AG04450 (cell line): ENCODE measurements around the gene CEP131. TPM values are rescaled to one million over a fixed set of nuclear protein-coding genes. Genes with fewer than 3 reads are reported as not detected.

Experiments used
- CTCF ChIA-PET: fragments of 300-600, 350-600 bp; formaldehyde crosslinking; extraction: SDS; loops from one replicate; lab custom pipeline; 2022; ENCODE audit warnings: antibody characterized with exemption, inconsistent platforms; lab: Charles Lee
- POLR2A ChIA-PET: fragments of 350-600 bp; formaldehyde crosslinking; extraction: SDS; loops from one replicate; lab custom pipeline; 2021; ENCODE audit warnings: antibody characterized with exemption, inconsistent platforms; lab: Yijun Ruan, JAX
- DNase-seq: peaks from one replicate; pipeline ENCODE4 v3.0.0-alpha.2; 2011; ENCODE audit warnings: low read depth, low spot score
- H3K27ac ChIP-seq: one replicate; pipeline ENCODE4 v1.5.1; 2012; ENCODE audit warnings: low read depth, low read length, control low read depth
- H3K27me3 ChIP-seq: one replicate; pipeline ENCODE4 v1.6.0; 2012; ENCODE audit warnings: low read length; ENCODE audit not compliant: control insufficient read depth, insufficient read depth
- H3K4me3 ChIP-seq: 2 replicates; pipeline ENCODE4 v1.5.1; 2011; ENCODE audit warnings: mild to moderate bottlenecking, low read depth, low read length, control low read depth
- H3K9me3 ChIP-seq: 2 replicates; pipeline ENCODE4 v1.5.1; 2012; ENCODE audit warnings: low read length; ENCODE audit not compliant: control insufficient read depth, insufficient read depth
- CTCF ChIP-seq: IDR thresholded peaks from 2 replicates; pipeline ENCODE4 v1.5.1; 2011; ENCODE audit warnings: low read depth, low read length, control low read depth, inconsistent platforms
- polyA plus RNA-seq: library from polyadenylated mRNA; depleted of rRNA; stranded (reverse); fragments of >200 nt; gene quantifications from 2 replicates; pipeline ENCODE4 v1.2.3, GENCODE V29; 2011

Gene CEP131
- polyA plus RNA-seq, 1 experiment: 2.2 TPM

- Histone ChIP-seq H3K9me3 (peaks cover 8% of the 10 kb centered on the region; the same call in 1 of the 2 replicates), H3K27me3 (no peaks in the 10 kb centered on the region), H3K27ac (no peak overlapping the region), H3K4me3 (no peak overlapping the region)
- CTCF ChIA-PET: no interaction called here
- TF ChIP-seq CTCF: no peak
- no peak for DNase-seq
- POLR2A ChIA-PET: no interaction called here
These were observed 26.7 kb upstream of the CEP131 start for GRCh38 chr17:81249223-81250040.

GRCh38 chr17:81248649-81249048, 25.9 kb upstream of the CEP131 start:
- Histone ChIP-seq H3K27ac (no peak overlapping the region), H3K9me3 (peaks cover 8% of the 10 kb centered on the region; the same call in 1 of the 2 replicates), H3K27me3 (no peaks in the 10 kb centered on the region), H3K4me3 (no peak overlapping the region)
- no peak for DNase-seq
- TF ChIP-seq CTCF: no peak
- POLR2A ChIA-PET: no interaction called here
- CTCF ChIA-PET: no interaction called here

- no peak overlapping the region for H3K27ac ChIP-seq
- TF ChIP-seq CTCF: no peak
- H3K4me3 ChIP-seq: no peak overlapping the region
- H3K9me3 ChIP-seq: peaks cover 8% of the 10 kb centered on the region; the same call in 1 of the 2 replicates
- no peak for DNase-seq
- CTCF ChIA-PET: interaction anchor here (1.0 kb wide), 1 partner anchor 237 kb away, joined by 3 read pairs; no protein-coding TSS in a partner anchor
- H3K27me3 ChIP-seq: no peaks in the 10 kb centered on the region
- POLR2A ChIA-PET: interaction anchor here (0.7 to 1.1 kb wide), 2 partner anchors 9 to 99 kb away, joined by 3 read pairs; partner anchors contain the start of genes NDUFAF8 and TEPSIN
These were observed 24.7 kb upstream of the CEP131 start for GRCh38 chr17:81247339-81247990.

GRCh38 chr17:81246679-81247338, 24.0 kb upstream of the CEP131 start:
- H3K27me3 ChIP-seq: no peaks in the 10 kb centered on the region
- POLR2A ChIA-PET: no interaction called here
- H3K27ac ChIP-seq: no peak overlapping the region
- no peak for DNase-seq
- H3K4me3 ChIP-seq: no peak overlapping the region
- CTCF ChIA-PET: no interaction called here
- peaks cover 8% of the 10 kb centered on the region; the same call in 1 of the 2 replicates for H3K9me3 ChIP-seq
- no peak for TF ChIP-seq CTCF
